ENCODE results near the gene VWDE. TPM values are rescaled to one million over a fixed set of nuclear protein-coding genes. Genes with fewer than 3 reads are reported as not detected.
"Not testable (repeated sequence)": the region's sequence is repeated elsewhere in the genome, so short reads cannot be mapped to it uniquely, and the experiment has no call there.

Gene VWDE
- total RNA-seq, 1 experiment from 2014 or later = 0.70 TPM

- Mint-ChIP-seq H3K27ac (ENCODE audit: unreplicated experiment) (no peak overlapping the region), H3K36me3 (ENCODE audit: insufficient read depth, unreplicated experiment) (no peaks in the 10 kb centered on the region), H3K27me3 (ENCODE audit: insufficient read depth, unreplicated experiment) (peaks cover 9% of the 10 kb centered on the region), H3K9me3 (ENCODE audit: unreplicated experiment) (peaks cover 15% of the 10 kb centered on the region), H3K4me3 (ENCODE audit: unreplicated experiment) (no peak overlapping the region), H3K4me1 (ENCODE audit: low read depth, unreplicated experiment) (no peaks in the 10 kb centered on the region)
- no peaks in the 10 kb centered on the region for H3K4me1 ChIP-seq
- no peak for TF ChIP-seq CTCF (IDR thresholded peaks at IDR 0.05; ENCODE audit: insufficient read depth in 1 of 2, low read depth in 1 of 2, low read length in 1 of 2, severe bottlenecking in 1 of 2, unreplicated experiment in 1 of 2)
- no peaks in the 10 kb centered on the region for H3K27me3 ChIP-seq (replicated peaks; ENCODE audit: control insufficient read depth, insufficient read depth, low read length)
- intact Hi-C loops (cut with micrococcal nuclease; ENCODE audit: unreplicated experiment) = no loop called here
- no TSS peak for BruUV-seq (replicated peaks)
- peaks cover 8% of the 10 kb centered on the region; the same call in 1 of the 2 replicates for H3K9me3 ChIP-seq
- DNase-seq = no peak
- no peak overlapping the region for H3K4me3 ChIP-seq (ENCODE audit: low read depth, low read length)
- POLR2A ChIA-PET = no interaction called here
- CTCF ChIA-PET = no interaction called here
- no peaks in the 10 kb centered on the region for H3K36me3 ChIP-seq (ENCODE audit: control insufficient read depth, insufficient read depth, low read length)
These were observed 8.7 kb upstream of the VWDE start for GRCh38 chr7:12412407-12412806.

GRCh38 chr7:12410523-12410922 is 6.9 kb upstream of the VWDE start:
- BruUV-seq (replicated peaks) = no TSS peak
- no peak for DNase-seq
- Histone ChIP-seq H3K36me3 (ENCODE audit: control insufficient read depth, insufficient read depth, low read length) (no peaks in the 10 kb centered on the region), H3K4me3 (ENCODE audit: low read depth, low read length) (no peak overlapping the region), H3K4me1 (no peaks in the 10 kb centered on the region), H3K27me3 (replicated peaks; ENCODE audit: control insufficient read depth, insufficient read depth, low read length) (no peaks in the 10 kb centered on the region), H3K9me3 (peaks cover 8% of the 10 kb centered on the region; the same call in 1 of the 2 replicates)
- H3K36me3 Mint-ChIP-seq (ENCODE audit: insufficient read depth, unreplicated experiment) = no peaks in the 10 kb centered on the region
- H3K9me3 Mint-ChIP-seq (ENCODE audit: unreplicated experiment) = peaks cover 19% of the 10 kb centered on the region
- ChIA-PET CTCF (no interaction called here), POLR2A (no interaction called here)
- intact Hi-C loops (cut with micrococcal nuclease; ENCODE audit: unreplicated experiment) = no loop called here
- peaks cover 15% of the 10 kb centered on the region for H3K27me3 Mint-ChIP-seq (ENCODE audit: insufficient read depth, unreplicated experiment)
- no peak overlapping the region for H3K27ac Mint-ChIP-seq (ENCODE audit: unreplicated experiment)
- TF ChIP-seq CTCF (IDR thresholded peaks at IDR 0.05; ENCODE audit: insufficient read depth in 1 of 2, low read depth in 1 of 2, low read length in 1 of 2, severe bottlenecking in 1 of 2, unreplicated experiment in 1 of 2) = no peak
- no peaks in the 10 kb centered on the region for H3K4me1 Mint-ChIP-seq (ENCODE audit: low read depth, unreplicated experiment)
- no peak overlapping the region for H3K4me3 Mint-ChIP-seq (ENCODE audit: unreplicated experiment)

GRCh38 chr7:12409097-12409711 is 5.5 kb upstream of the VWDE start:
- Mint-ChIP-seq H3K9me3 (ENCODE audit: unreplicated experiment) (peaks cover 19% of the 10 kb centered on the region), H3K27me3 (ENCODE audit: insufficient read depth, unreplicated experiment) (peaks cover 17% of the 10 kb centered on the region), H3K36me3 (ENCODE audit: insufficient read depth, unreplicated experiment) (no peaks in the 10 kb centered on the region), H3K27ac (ENCODE audit: unreplicated experiment) (no peak overlapping the region), H3K4me3 (ENCODE audit: unreplicated experiment) (no peak overlapping the region), H3K4me1 (ENCODE audit: low read depth, unreplicated experiment) (no peaks in the 10 kb centered on the region)
- intact Hi-C loops (cut with micrococcal nuclease; ENCODE audit: unreplicated experiment) = no loop called here
- CTCF ChIA-PET = no interaction called here
- TF ChIP-seq CTCF (IDR thresholded peaks at IDR 0.05; ENCODE audit: insufficient read depth in 1 of 2, low read depth in 1 of 2, low read length in 1 of 2, severe bottlenecking in 1 of 2, unreplicated experiment in 1 of 2) = no peak
- POLR2A ChIA-PET = no interaction called here
- no peaks in the 10 kb centered on the region for H3K36me3 ChIP-seq (ENCODE audit: control insufficient read depth, insufficient read depth, low read length)
- no peak overlapping the region for H3K4me3 ChIP-seq (ENCODE audit: low read depth, low read length)
- no peaks in the 10 kb centered on the region for H3K27me3 ChIP-seq (replicated peaks; ENCODE audit: control insufficient read depth, insufficient read depth, low read length)
- DNase-seq = no peak
- H3K9me3 ChIP-seq = peaks cover 8% of the 10 kb centered on the region; the same call in 1 of the 2 replicates
- no TSS peak for BruUV-seq (replicated peaks)
- H3K4me1 ChIP-seq = no peaks in the 10 kb centered on the region

- H3K36me3 Mint-ChIP-seq (ENCODE audit: insufficient read depth, unreplicated experiment); H3K4me3 Mint-ChIP-seq (ENCODE audit: unreplicated experiment); H3K4me3 ChIP-seq (ENCODE audit: low read depth, low read length); H3K27ac Mint-ChIP-seq (ENCODE audit: unreplicated experiment); H3K27me3 ChIP-seq (replicated peaks; ENCODE audit: control insufficient read depth, insufficient read depth, low read length); H3K4me1 ChIP-seq; POLR2A ChIA-PET; DNase-seq; H3K36me3 ChIP-seq (ENCODE audit: control insufficient read depth, insufficient read depth, low read length); H3K9me3 Mint-ChIP-seq (ENCODE audit: unreplicated experiment); H3K9me3 ChIP-seq; CTCF ChIA-PET; H3K4me1 Mint-ChIP-seq (ENCODE audit: low read depth, unreplicated experiment); BruUV-seq (replicated peaks); intact Hi-C loops (cut with micrococcal nuclease; ENCODE audit: unreplicated experiment): not testable (repeated sequence)
- H3K27me3 Mint-ChIP-seq (ENCODE audit: insufficient read depth, unreplicated experiment) = peaks cover 17% of the 10 kb centered on the region
These were observed 4.0 kb upstream of the VWDE start for GRCh38 chr7:12407652-12408051.

All from Caco-2 (cell line).